HT-29 (cell line): ENCODE results near the gene LCN10. TPM values are rescaled to one million over a fixed set of nuclear protein-coding genes. Genes with fewer than 3 reads are reported as not detected.

Source experiments
- DNase-seq: peaks from one replicate; pipeline ENCODE4 v3.0.0-alpha.2; 2015; ENCODE audit warnings: low spot score
- small RNA-seq: library from RNA; depleted of rRNA; stranded (forward); fragments of <200 nt; gene quantifications from one replicate; pipeline ENCODE3, GENCODE V24; 2014
- total RNA-seq: library from RNA; depleted of rRNA; stranded (reverse); fragments of >200 nt; shearing (Covaris generic); gene quantifications from 2 replicates; pipeline ENCODE4 v1.2.3, GENCODE V29; 2014; rRNA removed

LCN10 gene
- total RNA-seq, 1 experiment from 2014 or later = not detected

DNA sequence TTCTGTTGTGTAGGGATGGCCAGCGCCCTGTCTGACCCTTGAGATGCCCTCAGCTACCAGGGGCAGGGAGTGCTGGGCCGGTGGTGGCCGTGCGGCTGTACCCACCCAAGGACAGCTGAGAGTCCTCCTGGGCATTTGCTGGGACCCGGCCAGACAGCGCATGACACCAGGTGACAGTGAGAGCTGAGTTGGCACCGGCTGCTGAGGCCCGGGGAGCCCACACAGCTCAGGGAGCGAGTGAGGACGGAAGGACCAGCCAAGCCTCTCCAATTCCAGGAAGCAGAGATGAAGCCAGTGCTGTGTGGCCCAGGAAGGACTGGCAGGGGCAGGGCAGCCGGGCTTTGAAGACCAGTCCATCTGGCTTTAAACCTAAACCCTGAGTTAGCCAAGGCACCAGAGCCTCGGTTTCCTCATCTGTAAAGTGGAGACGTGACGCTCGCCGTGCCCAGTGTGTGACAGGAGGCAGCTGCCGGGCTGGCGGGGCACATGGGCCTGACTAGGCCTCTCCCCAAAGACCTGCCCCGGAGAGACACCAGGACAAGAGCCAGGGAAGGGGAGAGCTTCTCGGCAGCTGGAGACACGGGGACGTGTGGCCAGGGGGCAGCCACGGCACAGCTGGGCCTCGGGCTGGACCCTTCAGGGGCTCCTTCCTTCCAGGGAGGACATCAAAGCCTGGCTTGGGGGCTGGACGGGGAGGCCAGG lies 52.5 kb downstream of the LCN10 start:
- DNase-seq = no peak

DNA sequence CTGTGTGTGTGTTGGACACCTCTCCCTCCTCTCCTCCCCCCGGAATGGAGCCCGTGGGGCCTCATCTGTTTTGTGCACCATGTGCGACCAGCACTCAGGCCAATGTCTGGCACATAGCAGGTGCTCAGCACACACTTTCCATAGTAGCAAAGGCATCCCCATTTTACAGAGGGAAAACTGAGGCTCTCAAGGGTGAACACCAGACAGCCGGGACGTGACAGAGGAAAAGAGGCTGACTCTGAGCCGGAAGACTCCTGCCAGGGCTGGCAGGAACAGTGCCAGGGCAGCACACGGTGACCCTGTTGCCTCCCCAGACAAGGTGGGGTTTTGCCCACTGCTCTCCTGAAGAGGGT lies 53.7 kb downstream of the LCN10 start:
- DNase-seq = no peak

DNA sequence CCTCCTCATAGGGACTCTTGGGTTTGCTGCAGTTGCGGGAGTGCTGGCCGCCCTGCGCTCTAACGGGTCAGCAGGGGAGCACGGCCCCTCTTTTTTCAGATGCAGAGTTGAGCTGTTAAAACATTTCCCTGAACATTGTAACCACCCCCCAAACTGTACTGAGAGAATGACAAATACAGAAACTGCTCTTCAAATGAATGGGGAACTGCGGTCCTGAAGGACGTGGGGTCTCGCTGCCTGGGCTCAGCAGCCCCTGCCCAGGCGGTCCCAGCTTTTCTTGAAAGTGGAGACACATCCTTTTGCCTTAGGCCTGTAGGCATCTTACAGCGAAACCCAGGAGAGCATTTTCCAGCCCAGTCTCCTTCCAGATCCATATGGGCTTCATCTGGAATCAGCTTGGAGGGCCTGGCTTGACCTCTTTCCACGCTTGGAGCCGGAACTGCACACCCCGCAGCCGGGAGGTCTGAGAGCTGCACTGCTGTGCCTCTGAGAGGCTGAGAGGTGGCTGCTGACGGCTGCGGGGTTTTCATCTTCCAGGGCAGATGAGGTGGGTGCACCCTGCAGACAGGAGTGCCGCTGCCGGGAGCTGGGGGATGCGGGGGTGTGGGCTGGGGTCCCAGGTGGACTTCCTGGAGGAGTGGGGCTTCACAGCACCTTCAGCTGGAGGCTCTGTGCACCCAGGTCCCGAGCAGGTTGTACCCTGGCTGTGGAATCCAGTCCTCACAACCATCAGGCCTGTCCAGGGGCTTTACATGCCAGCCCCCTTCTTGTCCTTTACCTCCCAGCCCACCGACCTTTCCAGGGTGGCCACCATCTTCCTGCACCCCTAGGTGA lies 54.2 kb downstream of the LCN10 start:
- no peak for DNase-seq

Small RNA genes lying within 50 kb of the gene (small RNA-seq; reads per million reads assigned to genes)
- not detected for gene ATP6V1G1P3
- gene MIR6722 = not detected

Other genes starting within 250 kb of the LCN10 start
- 39.8 and 57.7 TPM in 2 replicates for gene NOTCH1, start 196.9 kb downstream of the LCN10 start, total RNA-seq
- gene EGFL7, start 80.0 kb downstream of the LCN10 start, total RNA-seq = 3.2 and 6.4 TPM in 2 replicates
- 160 and 167 TPM in 2 replicates for gene AGPAT2, start 55.5 kb downstream of the LCN10 start, total RNA-seq
- not detected in 2 replicates for gene DIPK1B, start 30.4 kb downstream of the LCN10 start, total RNA-seq
- gene LCN6, start 5.6 kb upstream of the LCN10 start, total RNA-seq = not detected in 2 replicates
- gene LCN8, start 15.3 kb upstream of the LCN10 start, total RNA-seq = not detected in 2 replicates
- 0.60 TPM in 1 of 2 replicates, not detected in the other for gene LCN15, start 21.6 kb upstream of the LCN10 start, total RNA-seq
- gene TMEM141, start 48.4 kb upstream of the LCN10 start, total RNA-seq = 357 and 376 TPM in 2 replicates
- 9.0 and 10.4 TPM in 2 replicates for gene CCDC183, start 53.4 kb upstream of the LCN10 start, total RNA-seq
- 242 and 247 TPM in 2 replicates for gene RABL6, start 65.0 kb upstream of the LCN10 start, total RNA-seq
- gene AJM1, start 99.5 kb upstream of the LCN10 start, total RNA-seq = 9.0 and 9.4 TPM in 2 replicates
- gene PHPT1, start 106.5 kb upstream of the LCN10 start, total RNA-seq = 230 and 232 TPM in 2 replicates
- gene MAMDC4, start 109.4 kb upstream of the LCN10 start, total RNA-seq = 14.9 and 29.8 TPM in 2 replicates
- 428 and 484 TPM in 2 replicates for gene EDF1, start 123.4 kb upstream of the LCN10 start, total RNA-seq
- 36.4 and 36.7 TPM in 2 replicates for gene TRAF2, start 143.6 kb upstream of the LCN10 start, total RNA-seq
- 379 and 389 TPM in 2 replicates for gene FBXW5, start 201.8 kb upstream of the LCN10 start, total RNA-seq
- 0.71 and 2.6 TPM in 2 replicates for gene C8G, start 202.3 kb upstream of the LCN10 start, total RNA-seq
- 0.58 and 0.94 TPM in 2 replicates for gene LCN12, start 209.3 kb upstream of the LCN10 start, total RNA-seq
- not detected in 2 replicates for gene PTGDS, start 234.6 kb upstream of the LCN10 start, total RNA-seq
- not detected in 2 replicates for gene LCNL1, start 240.1 kb upstream of the LCN10 start, total RNA-seq
- 169 and 179 TPM in 2 replicates for gene PAXX, start 249.5 kb upstream of the LCN10 start, total RNA-seq